CD4-positive, alpha-beta T cell treated with Interleukin-4 for 4 hours (primary cell): ENCODE measurements around the gene TSEN2.
"Not testable (repeated sequence)": the region's sequence is repeated elsewhere in the genome, so short reads cannot be mapped to it uniquely, and the experiment has no call there.

Experiments used
- DNase-seq: peaks from one replicate; pipeline ENCODE4 v3.0.0-alpha.2; 2020

Gene TSEN2

DNA sequence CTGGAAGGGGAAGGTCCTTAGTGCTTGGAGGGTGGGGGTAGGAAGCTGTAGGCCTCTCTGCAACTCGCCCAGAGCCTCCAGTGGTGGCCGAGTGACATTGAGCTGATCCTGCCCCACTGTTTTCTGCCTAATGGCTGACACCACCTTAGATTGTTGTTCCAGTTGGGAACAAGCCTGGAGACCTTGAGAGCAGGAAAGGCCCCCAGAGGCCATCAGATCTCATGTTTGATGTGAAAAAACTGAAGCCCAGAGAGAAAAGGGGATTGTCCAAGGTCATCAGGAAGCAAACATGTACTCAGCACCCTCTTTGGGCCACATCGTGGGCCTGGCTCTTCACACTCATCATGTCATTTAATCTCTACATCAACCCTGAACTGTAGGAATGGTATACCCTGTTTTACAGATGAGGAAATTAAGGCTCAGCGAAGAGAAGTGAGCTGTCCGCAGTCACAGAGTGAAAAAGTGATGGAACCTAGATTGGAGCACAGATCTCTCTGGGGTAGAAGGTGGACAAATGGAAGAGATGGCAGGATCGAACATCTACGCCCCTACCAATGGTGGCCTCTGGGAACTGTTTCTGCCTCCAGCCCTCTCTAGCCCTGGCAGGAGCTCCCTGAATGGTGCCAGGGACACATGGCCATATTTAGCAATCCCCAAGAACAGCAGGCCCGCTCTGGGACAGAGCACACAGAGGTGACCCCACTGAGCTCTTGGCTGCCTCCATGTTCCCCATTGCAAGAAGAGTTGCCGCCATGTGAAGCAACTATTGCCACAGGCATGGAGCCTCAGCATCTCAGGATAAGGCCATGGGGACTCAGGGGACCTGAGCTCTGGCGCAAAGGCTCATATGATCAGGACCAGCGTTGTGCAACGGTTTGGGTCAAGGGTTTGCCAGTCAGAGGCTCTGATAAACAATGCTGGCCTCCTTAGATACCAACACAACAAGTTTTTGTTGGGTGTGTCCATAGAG lies 31.6 kb upstream of the TSEN2 start:
- DNase-seq: no peak

DNA sequence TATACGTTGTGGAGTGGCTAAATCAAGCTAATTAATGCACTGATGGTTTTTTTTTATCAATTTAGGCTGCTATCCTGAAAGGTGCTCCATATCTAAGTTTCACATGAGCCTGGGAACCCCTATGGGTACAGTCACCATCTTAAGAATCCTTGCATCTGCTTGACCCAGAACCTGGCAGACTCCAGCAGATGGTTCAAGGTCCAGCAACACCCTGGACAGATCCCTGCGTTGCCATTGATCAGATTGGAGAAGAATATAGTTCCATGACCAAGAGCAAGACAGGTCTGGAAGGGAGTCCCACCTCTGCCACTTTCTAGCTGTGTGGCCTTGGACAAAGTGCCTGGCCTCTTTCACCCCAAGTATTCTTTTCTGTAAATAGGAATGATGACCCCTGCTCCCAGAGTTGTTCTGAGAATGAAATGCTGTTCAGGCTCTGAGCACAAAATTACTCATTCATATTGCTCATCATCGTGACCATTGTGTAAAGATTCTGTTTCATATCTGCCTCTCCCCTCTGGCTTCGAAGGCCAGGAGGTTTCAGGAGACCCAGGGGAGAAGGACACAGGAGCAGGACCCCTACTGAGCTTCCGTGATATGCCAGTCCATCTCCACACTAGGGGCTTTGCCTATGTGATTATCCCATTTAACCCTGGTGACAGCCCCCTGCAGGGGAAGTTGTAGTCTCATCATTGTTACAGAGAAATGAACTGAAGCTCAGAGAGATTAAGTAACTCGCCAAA lies 30.0 kb upstream of the TSEN2 start:
- DNase-seq: no peak

DNA sequence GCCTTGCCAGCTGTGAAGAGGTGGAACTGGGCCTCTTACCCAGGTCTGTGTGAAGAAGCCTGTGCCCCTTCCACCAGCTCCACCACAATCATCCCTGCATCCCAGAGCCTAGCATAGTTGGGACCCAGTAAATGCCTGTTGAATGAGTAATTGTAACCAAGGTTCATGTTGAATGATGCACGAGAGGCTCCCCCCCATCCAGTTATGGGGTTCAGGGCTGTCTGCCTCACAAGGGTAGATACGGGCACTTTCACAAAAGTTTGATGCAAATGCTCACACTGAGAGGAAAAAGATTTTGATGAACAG lies 29.5 kb upstream of the TSEN2 start:
- no peak for DNase-seq

- DNase-seq: no peak
These were observed 28.5 kb upstream of the TSEN2 start for GRCh38 chr3:12455740-12456139.

DNA sequence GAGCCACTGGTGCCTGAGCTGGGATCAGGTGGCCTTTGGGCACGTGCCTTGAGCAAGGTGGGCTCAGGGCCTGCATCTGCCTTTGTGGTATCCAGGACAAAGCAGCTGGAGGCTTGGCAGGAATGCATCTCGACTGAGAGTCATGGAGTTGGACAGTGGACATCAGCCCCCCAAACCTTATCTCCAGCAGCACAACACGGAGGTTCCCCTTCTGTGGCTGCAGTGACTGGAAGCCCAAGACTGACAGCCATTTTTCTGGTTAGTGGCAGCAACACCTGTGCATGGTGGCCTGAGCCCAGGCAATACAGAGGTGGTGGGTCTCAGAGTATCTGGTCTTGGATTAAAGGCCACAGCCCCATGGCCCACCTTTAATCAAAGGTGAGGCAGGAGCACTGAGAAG lies 27.8 kb upstream of the TSEN2 start:
- DNase-seq: no peak

GRCh38 chr3:12457380-12457779 lies 26.9 kb upstream of the TSEN2 start:
- not testable (repeated sequence) for DNase-seq

- no peak for DNase-seq
These were observed 25.4 kb upstream of the TSEN2 start for GRCh38 chr3:12458901-12459300.

DNA sequence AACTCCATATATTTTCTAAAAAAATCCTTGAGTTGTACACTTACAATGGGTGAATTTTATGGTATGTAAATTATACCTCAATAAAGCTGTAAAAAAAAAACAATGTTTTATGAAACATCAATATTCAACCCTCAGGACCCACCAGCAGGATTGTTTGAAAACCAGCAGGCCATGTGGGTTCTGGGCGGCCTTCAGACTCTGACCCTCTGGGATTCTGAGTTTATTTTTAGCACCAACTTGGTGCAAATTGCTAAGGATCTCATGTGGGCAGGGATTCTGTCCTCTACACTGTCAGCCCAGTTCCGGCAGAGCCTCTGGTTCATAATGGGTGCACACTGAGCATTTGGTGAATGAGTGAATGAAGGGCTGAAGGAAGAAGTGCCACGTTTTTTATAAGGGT lies 24.2 kb upstream of the TSEN2 start:
- DNase-seq: no peak

GRCh38 chr3:12461097-12461649 lies 23.1 kb upstream of the TSEN2 start:
- no peak for DNase-seq

DNA sequence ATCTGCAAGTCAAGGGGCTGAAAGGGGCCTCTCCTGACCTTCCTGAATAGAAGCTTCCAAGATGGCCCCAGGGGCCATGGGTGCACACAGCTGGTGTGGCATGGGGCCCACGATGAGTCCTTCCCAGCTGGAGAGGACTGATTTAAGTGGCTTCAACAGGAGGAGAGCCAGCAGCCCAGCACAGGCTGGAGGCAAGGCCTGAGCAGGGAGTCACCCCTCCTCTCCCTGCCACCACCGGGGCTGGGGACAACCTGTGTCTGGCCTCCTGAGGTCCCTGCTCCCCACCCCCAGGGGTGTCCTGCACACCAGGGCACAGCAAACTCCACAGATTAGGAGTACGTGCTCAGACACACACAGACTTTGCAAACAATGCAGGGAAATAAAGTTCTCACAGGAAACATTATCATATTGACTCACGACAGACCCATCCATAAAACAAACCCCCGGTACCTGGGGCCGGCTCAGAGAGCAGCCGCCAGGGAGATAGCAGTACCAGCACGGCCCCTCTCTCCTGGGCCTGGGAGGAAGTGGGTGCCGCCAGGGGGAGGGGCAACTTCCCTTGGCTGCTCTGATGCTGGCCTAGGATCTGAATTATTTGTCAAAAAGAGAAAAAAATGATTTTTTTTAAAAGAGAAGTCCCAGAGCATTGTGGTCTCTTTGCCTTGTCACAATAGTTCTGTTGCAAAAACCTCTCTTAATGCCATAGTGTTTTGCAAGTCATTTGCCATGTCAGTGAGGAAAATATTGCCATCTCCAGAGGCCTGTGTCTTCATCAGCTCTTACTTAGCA lies 21.9 kb upstream of the TSEN2 start:
- DNase-seq: no peak

GRCh38 chr3:12463686-12464085 lies 20.6 kb upstream of the TSEN2 start:
- DNase-seq: no peak

DNA sequence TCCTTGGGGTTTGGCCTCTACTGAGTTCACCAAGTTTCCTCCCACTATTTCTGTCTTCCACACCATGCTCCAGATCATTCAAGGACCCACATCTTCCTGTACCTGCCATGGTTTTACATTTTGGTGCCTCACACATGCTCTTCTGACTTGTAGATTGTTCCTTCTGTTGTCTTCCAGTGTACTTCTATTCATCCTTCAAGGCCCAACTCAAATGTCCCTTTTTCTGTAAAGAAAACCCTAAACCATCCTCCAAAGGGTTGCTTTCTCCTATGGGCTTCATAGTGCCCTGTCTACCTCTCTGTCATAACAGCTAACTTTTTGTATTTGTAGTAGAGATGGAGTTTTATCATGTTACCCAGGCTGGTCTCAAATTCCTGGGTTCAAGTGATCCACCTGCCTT lies 20.1 kb upstream of the TSEN2 start:
- no peak for DNase-seq

DNA sequence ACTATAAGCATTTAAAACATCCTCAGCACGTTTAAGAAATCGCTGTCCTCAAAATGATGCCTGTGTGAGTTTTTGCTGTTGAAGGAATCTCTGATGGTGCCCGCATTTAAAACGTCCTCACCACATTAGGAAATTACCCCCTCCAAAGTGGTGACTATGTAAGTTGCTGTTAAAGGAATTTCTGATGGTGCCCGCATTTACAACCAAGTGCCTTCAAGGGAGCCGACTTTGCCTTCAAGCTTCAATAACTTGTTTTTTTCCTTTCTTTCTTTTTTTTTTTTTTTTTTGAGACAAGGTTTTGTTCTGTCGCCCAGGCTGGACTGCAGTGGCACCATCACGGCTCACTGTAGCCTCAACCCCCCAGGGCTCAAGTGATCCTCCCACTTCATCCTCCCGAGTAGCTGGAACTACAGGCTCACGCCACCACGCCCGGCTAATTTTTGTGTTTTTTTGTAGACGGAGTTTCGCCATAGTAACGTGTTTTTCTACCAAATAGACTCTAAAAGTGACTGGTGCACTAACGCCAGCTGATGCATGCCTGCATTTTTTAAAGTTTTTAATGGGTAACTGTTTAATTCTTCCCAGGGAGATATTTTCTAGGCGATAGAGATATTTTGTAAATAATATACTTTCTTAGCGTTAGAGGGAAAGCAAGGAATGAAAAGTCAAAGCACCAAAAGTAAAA lies 19.0 kb upstream of the TSEN2 start:
- no peak for DNase-seq

- no peak for DNase-seq
These were observed 18.4 kb upstream of the TSEN2 start for GRCh38 chr3:12465836-12466225.

GRCh38 chr3:12467746-12468145 lies 16.5 kb upstream of the TSEN2 start:
- DNase-seq: no peak

DNA sequence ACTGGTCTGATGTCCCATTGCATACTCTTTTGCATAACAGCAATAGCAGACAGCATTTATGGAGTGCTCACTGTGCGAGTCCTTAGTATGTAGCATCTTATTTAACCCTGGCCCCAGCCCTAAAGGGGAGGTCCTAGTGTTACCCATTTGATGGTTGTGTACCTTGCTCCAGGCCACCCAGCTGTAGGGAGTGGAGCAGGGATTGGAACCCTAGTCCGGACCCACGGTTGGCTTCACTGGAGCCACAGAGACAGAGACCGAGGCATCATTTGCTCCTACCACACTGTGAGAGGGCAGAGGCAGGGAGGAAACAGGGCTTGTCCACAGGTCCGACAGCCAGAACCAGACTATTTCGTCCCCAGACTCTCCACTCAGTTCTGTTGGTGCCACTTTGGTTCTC lies 16.0 kb upstream of the TSEN2 start:
- no peak for DNase-seq

DNA sequence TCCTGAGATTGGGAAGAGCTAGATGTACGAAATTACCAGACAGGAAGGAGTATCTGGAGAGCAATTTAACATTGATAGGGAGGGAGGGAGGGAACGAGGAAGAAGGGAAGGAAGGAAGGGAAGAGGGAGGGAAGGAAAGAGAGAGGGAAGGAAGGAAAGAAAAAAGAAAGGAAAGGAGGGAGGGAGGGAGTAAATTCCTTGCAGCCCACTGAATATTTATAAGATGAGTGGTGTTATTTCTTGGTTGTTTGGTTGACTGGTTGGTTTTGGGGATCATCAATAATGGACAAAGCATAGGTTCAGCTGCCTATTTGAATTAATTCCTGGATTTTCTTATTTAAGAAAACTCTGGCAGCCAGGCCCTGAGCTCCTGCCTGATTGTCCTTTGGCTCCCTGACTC lies 15.5 kb upstream of the TSEN2 start:
- DNase-seq: no peak

DNA sequence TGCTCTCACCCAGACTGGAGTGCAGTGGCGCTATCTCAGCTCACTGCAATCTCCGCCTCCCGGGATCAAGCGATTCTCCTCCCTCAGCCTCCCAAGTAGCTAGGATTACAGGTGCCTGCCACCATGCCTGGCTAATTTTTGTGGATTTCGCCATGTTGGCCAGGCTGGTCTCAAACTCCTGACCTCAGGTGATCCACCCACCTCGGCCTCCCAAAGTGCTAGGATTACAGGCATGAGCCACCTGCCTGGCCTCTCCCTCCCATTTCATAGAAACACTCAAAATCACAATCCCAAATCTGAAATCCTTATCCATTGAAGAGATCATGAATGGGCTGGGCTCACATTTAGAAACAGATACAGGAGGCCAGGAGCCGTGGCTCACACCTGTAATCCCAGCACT lies 15.1 kb upstream of the TSEN2 start:
- DNase-seq: not testable (repeated sequence)

- DNase-seq: no peak
These were observed 14.2 kb upstream of the TSEN2 start for GRCh38 chr3:12470111-12470510.

GRCh38 chr3:12470680-12471079 lies 13.6 kb upstream of the TSEN2 start:
- DNase-seq: no peak

DNA sequence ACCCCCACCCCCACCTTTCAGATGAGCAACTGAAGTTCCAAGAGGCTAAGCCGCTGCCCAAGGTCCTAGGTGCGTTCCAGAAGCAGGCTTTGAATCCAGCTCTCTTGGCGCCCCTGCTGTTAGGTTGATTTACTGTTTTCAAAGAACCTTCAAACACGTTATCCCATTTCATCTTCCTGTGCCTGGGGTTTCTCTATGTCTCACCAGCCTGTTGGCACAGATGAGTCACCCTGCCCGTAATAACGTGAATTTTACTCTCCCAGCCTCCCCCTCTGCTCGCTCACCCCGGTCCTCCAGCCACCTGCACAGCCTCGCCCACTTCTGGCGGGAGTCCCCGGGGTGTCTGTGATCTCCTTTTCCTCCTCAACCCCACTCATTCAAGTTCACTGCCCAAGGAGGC lies 13.0 kb upstream of the TSEN2 start:
- peak; percentile 28 for DNase-seq

DNA sequence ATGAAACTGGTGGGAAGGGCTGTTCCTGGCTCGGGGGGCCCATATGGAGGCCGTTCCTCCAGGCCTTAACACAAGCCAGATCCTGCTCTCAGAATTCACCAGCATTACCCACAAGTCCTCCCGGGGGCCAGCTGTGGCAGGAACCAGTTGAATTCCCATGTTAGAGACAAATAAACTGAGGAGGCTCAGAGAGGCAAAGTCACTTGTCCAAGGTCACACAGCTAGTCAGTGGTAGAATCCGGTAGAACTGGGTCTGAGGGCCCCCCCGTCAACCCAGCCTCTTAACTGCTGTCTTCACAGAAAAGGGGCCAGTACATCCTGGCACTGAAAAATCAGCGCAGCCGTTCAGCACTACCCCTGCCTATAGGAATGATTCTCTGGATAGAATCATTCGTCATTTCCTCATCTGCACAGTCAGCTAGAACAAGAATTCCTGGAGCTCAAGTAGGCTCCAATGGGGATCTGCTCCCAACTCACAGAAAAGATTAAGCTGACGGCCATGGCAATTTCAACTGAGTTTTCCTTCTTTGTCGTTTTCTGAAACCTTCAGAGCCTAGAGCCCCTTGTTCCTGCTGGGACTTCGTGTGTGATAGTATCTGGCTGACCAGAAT lies 12.2 kb upstream of the TSEN2 start:
- DNase-seq: no peak
